Right lobe of liver (tissue), 6 donors: ENCODE data around the gene TTC12. TPM values are rescaled to one million over a fixed set of nuclear protein-coding genes. Genes with fewer than 3 reads are reported as not detected.

ENCODE experiments used
- ATAC-seq, 4 donors: fragments of 200-7000 bp; cut with Tn5 transposase; one replicate each; pipeline ENCODE4 v1.9.1; 2020; ENCODE audit warnings: mild to moderate bottlenecking in 4 of 4, moderate library complexity in 4 of 4
- DNase-seq, 3 donors: peaks; one replicate each; pipeline ENCODE4 v3.0.0-alpha.2; 2020
- H3K27ac ChIP-seq, 3 donors: fragments of 200-600 bp; one replicate each; pipeline ENCODE4 v1.8.0; 2022
- H3K27me3 ChIP-seq, 2 donors: fragments of 200-600 bp; one replicate each; pipeline ENCODE4 v1.8.0; 2022
- H3K36me3 ChIP-seq, 4 donors: fragments of 200-600 bp; sonication (generic) in 1 of 4; one replicate each; pipeline versions ENCODE4 v1.5.1 to v1.8.0; 2017 to 2022; ENCODE audit warnings: control low read depth in 1 of 4
- H3K4me1 ChIP-seq, 4 donors: fragments of 200-600 bp; sonication (generic) in 1 of 4; one replicate each; pipeline versions ENCODE4 v1.5.1 to v1.8.0; 2017 to 2022; ENCODE audit warnings: control low read depth in 1 of 4
- H3K4me3 ChIP-seq, 3 donors: fragments of 200-600 bp; one replicate each; pipeline ENCODE4 v1.8.0; 2022
- H3K9me3 ChIP-seq, 4 donors: fragments of 200-600 bp; sonication (generic) in 1 of 4; one replicate each; pipeline versions ENCODE4 v1.5.1 to v1.8.0; 2017 to 2022; ENCODE audit warnings: control low read depth in 1 of 4
- POLR2A ChIP-seq: fragments of 450-650 bp; IDR thresholded peaks from one replicate; pipeline ENCODE4 v1.6.1; 2017; ENCODE audit warnings: antibody characterized with exemption, mild to moderate bottlenecking
- WGBS: methylation state at CpG from one replicate; pipeline ENCODE4 v1.1.6; 2018; ENCODE audit warnings: low coverage, low lambda C conversion rate; ENCODE audit not compliant: insufficient coverage; ENCODE audit errors: missing lambda C conversion rate; 5-methylcytosine and 5-hydroxymethylcytosine counted together
- intact Hi-C, 2 donors: fragments of 100-400 bp; cut with DNase I; formaldehyde crosslinking; loops; one replicate each; pipeline versions ENCODE4 v1.11.2 to v1.14.1; 2022
- total RNA-seq, 6 experiments: library from RNA; depleted of rRNA in 2 of 6; stranded (reverse); fragments of >200 nt in 2 of 6; fragmentation: NEBNext Ultra II Directional in 3 of 6; extraction: Animal tissue kit (Norgen Biotek cat#: 25700) in 3 of 6; gene quantifications; one replicate each; pipeline versions ENCODE4 v1.1.0 to v1.2.4, GENCODE V29; 2016 to 2023
- TF ChIP-seq, protein P1 (sequence below), 4 donors: fragments of 200-600 bp in 3 of 4; fragments of 450-650 bp in 1 of 4; IDR thresholded peaks; one replicate each; pipeline versions ENCODE4 v1.5.1 to v1.8.0; 2016 to 2022; ENCODE audit warnings: antibody characterized with exemption in 4 of 4, mild to moderate bottlenecking in 2 of 4
- donor health status: DM: no; HTN: yes; CAD: no.
- donor health status: DM: no; HTN: no; CAD: no.
- donor health status: DM: no; HTN: no; CAD: no.
- donor health status: DM: no; HTN: yes; CAD: no.
- donor health status: DM: no; HTN: yes; CAD: no.

Gene TTC12
- total RNA-seq, 6 experiments from 2014 or later = 5.1 to 8.9 (median 7.2) TPM

DNA sequence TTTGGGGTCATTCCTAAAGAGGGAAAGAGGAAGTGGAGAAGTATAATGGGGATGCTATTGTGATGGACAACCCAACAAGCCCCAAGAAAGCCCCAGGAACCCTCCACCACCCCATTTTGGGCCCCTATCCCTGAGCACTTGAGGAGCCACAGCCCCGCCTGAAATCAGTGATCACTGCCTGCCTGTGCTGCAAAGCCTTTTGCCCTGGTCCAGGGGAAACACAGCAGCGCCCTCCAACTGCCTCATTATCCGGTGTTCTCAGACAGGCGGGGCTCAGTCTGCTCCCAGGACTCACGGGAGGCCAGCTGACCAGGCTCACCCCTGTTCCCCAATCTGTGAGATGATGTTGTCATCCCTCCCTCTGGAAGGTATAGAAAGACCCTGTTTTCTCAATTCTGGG is 44.7 kb upstream of the TTC12 start:
- Histone ChIP-seq H3K27me3 (no peaks in the 10 kb centered on the region), H3K27ac (no peak overlapping the region), H3K4me3 (no peak overlapping the region), H3K36me3 (no peaks in the 10 kb centered on the region), H3K9me3 (no peaks in the 10 kb centered on the region), H3K4me1 (no peaks in the 10 kb centered on the region)
- ATAC-seq (no peak), DNase-seq (no peak)
- no CpG with 5 or more reads among the region's 5 CpGs for WGBS
- TF ChIP-seq, protein P1, sequence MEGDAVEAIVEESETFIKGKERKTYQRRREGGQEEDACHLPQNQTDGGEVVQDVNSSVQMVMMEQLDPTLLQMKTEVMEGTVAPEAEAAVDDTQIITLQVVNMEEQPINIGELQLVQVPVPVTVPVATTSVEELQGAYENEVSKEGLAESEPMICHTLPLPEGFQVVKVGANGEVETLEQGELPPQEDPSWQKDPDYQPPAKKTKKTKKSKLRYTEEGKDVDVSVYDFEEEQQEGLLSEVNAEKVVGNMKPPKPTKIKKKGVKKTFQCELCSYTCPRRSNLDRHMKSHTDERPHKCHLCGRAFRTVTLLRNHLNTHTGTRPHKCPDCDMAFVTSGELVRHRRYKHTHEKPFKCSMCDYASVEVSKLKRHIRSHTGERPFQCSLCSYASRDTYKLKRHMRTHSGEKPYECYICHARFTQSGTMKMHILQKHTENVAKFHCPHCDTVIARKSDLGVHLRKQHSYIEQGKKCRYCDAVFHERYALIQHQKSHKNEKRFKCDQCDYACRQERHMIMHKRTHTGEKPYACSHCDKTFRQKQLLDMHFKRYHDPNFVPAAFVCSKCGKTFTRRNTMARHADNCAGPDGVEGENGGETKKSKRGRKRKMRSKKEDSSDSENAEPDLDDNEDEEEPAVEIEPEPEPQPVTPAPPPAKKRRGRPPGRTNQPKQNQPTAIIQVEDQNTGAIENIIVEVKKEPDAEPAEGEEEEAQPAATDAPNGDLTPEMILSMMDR (IDR thresholded peaks at IDR 0.05) = no peak
- no peak for TF ChIP-seq POLR2A
- intact Hi-C loops = no loop called here

DNA sequence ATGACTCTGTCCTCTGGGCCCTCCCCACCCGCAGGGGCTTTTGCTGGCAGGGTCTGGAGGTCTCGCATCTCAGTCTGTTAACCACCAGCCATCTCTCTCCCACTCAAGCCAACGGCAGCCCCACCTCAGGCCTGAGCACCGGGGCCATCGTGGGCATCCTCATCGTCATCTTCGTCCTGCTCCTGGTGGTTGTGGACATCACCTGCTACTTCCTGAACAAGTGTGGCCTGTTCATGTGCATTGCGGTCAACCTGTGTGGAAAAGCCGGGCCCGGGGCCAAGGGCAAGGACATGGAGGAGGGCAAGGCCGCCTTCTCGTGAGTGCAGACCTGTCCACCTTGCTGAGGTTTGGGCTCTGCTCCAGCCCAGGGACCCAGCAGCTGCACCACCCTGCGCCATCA is 44.3 kb upstream of the TTC12 start:
- H3K27ac ChIP-seq = no peak overlapping the region
- no peaks in the 10 kb centered on the region for H3K9me3 ChIP-seq
- H3K36me3 ChIP-seq = no peaks in the 10 kb centered on the region
- no peak for DNase-seq
- H3K4me1 ChIP-seq = no peaks in the 10 kb centered on the region
- intact Hi-C loops = no loop called here
- TF ChIP-seq, protein P1 (IDR thresholded peaks at IDR 0.05) = no peak
- TF ChIP-seq POLR2A = no peak
- H3K27me3 ChIP-seq = no peaks in the 10 kb centered on the region
- 82% methylated on average over 5 of the region's 13 CpGs for WGBS
- H3K4me3 ChIP-seq = no peak overlapping the region
- ATAC-seq = no peak

DNA sequence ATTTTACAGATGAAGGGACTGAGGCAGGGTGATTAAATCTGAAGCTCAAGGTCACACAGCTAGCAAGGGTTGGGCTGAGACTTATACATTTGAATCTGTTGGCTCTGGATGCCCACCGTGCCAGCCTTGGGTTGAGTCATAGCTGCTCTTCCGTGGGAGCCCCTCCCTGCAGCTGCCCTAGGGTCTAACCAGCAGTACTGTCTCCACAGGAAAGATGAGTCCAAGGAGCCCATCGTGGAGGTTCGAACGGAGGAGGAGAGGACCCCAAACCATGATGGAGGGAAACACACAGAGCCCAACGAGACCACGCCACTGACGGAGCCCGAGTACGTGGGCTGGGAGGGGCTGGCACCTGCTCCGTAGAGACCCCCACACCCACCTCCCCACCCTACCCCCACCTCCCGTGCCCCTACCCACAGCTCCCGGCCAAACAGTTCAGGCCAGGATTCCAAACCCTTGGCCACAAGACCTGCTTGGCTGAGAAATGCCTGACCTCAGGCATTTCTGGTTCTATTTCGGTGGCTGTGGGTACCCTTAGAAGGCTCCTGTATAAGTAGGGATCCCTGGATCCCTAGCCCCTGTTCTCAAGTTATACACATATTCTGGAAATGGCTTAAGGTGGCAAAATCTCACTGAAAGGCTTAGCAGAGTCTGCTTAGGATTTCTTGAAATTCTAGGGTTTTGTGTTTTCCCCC is 42.7 kb upstream of the TTC12 start:
- Histone ChIP-seq H3K36me3 (no peaks in the 10 kb centered on the region), H3K9me3 (no peaks in the 10 kb centered on the region), H3K4me3 (no peak overlapping the region), H3K4me1 (no peaks in the 10 kb centered on the region), H3K27ac (no peak overlapping the region), H3K27me3 (no peaks in the 10 kb centered on the region)
- no peak for ATAC-seq
- TF ChIP-seq POLR2A = no peak
- TF ChIP-seq, protein P1 (IDR thresholded peaks at IDR 0.05) = no peak
- WGBS = 66% methylated on average over 6 of the region's 14 CpGs
- DNase-seq = no peak
- intact Hi-C loops = no loop called here

DNA sequence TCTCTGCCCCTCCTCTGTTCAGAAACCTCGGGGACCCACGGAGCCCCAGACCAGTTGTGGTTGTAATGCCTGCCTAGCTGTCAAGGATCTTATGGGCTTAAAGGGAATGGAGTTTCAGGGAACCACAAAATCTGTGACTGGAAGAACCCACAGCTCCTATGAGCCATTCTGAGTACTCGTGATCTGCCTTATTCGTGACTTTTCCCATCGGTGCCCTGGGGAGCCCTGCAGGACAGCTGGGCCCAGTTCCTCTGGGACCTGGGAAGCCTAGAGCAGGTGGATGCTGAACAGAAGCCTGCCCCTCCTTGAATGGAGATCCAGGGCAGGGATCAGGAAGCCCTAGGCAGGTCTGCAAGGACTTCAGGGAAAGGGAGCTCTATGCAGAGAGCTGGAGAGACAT is 42.1 kb upstream of the TTC12 start:
- Histone ChIP-seq H3K4me1 (no peaks in the 10 kb centered on the region), H3K9me3 (no peaks in the 10 kb centered on the region), H3K27ac (no peak overlapping the region), H3K27me3 (no peaks in the 10 kb centered on the region), H3K4me3 (no peak overlapping the region), H3K36me3 (no peaks in the 10 kb centered on the region)
- intact Hi-C loops = no loop called here
- ATAC-seq (no peak), DNase-seq (no peak)
- TF ChIP-seq, protein P1 (IDR thresholded peaks at IDR 0.05) = no peak
- no peak for TF ChIP-seq POLR2A
- 47% methylated on average over 2 of the region's 5 CpGs for WGBS
